Smooth muscle cell of the brain vasculature (primary cell): ENCODE data around the gene NWD2.

Experiments used
- DNase-seq: peaks from one replicate; pipeline ENCODE4 v3.0.0-alpha.2; 2012; ENCODE audit warnings: low read depth, low spot score

Gene NWD2

DNA sequence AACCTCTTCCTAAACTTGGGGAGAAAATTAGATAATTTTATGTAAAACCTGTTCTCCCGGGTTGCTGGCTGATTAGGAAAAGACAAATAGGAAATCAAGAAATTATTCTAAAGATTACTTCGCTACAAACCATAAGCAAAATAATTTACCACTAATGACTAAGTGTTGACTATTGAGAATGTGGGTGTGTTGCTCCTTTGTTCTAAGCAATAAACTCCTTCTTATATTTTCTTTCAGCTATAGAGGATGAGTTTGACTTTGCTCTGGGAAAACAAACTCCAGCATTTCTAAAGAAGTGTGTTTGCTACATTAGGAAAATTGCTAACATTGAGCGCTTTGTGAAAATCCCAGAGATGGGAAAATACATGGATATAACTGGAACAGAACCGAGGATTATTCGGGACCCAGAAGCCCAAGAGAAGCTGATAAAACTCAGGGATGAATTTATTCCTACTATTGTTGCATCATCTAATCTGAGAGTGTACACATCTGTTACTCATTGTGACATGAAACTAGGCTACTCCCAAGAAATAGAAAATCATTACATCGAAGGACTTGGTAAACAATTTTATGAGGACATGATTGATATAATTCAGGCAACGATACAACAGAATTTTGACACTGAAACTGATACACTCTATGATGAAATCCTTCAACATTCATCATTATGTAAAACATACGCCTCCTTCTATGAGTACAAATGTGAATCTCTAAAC, 194.2 kb downstream of the NWD2 start:
- no peak for DNase-seq

DNA sequence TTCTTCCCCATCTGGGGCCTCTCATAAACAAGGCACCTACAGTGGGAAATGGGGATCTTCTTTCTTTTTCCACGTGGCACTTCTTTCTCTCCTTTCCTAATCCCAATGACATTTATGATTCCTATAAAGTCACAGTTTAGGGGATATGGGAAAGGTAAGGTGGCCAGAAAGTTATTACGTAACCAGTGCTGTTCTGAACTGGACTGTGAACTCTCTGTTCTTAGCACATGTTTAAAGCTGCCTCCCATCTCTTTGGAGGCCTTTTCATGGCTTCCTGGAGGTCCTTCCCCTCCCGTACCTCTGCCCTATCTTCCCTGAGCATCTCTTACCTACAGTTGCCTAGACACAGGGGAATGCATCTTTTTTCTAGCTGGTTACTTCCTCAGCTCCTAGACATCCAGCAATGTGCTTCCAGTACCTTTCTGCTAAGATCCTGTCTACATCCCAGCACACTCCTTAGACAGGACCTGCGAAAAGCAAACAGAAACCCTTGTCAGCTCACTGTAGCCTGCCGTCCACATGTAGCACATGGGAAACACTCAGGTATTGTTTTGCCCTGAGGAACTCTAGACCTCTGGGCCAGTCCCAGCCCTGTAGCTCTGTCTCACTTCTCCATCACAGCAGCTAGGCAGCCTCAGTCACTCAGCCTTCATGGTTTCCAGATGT, 195.4 kb downstream of the NWD2 start:
- no peak for DNase-seq

DNA sequence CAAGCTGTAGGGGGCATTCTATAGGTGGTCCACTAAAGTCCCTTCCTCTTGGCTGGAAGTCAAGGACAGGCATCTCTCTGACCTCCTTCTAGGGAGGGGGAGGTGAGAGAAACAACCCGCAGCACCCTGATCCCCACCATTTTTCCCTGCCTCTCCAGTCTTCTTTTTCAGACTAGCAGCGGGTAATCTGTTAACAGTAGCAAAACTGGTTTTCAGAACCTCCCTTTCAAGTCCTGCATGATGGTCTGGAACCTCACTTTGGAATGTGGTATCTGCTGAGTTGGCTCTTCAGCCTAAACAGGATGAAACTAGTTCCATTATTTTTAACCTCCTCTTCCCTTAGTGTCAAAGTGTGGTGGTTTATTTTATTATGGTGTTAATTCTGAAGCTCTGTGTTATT, 196.0 kb downstream of the NWD2 start:
- DNase-seq, result no peak

DNA sequence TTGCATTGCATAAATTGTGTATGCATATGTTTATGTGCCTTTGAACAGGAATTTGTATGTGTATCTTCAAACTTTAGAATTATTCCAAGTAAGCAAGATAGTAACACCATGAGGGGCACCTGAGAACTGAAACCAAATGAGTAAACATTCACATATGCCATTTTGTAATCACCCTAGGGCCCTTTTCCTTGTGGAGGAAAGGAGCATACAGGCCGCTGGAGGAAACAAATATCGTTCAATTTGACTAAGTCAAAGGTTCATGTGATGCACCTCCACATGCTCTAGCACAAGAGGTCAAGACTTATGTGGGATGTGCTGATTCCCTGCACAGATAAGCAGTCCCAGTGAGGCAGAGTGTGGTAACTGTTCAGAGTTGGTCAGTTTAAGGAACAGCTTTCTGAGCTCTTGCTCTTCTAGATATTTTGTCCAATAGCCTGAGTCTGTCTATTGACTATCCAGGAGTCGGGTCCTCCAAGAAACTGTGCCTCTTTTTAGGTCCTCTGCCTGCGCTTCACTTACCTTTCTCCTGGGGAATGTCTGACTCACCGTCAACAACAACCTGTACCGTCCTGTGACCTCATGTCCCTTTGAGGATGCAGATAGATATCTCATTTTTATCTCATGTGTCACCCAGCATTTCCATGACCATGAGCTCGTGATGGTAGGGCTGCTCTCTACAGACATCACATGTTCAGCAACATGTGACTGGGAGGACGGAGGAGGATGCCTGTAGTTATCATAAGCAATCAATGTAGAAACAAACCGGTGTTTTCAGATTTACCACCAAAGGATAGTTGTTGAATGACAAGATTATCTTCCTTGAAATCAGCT, 196.9 kb downstream of the NWD2 start:
- no peak for DNase-seq

DNA sequence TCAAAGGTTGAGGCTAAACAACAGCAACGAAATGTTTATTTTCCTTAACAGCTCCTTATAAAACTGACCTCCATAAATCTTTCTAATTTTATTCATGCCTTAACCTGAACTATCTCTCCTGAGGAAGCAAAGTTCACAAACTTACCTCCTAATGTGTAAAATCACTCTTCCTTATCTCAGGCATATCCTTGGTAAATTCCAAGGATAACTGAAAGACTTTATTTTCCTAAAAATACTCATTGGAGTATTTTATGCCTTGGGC, 197.4 kb downstream of the NWD2 start:
- no peak for DNase-seq

DNA sequence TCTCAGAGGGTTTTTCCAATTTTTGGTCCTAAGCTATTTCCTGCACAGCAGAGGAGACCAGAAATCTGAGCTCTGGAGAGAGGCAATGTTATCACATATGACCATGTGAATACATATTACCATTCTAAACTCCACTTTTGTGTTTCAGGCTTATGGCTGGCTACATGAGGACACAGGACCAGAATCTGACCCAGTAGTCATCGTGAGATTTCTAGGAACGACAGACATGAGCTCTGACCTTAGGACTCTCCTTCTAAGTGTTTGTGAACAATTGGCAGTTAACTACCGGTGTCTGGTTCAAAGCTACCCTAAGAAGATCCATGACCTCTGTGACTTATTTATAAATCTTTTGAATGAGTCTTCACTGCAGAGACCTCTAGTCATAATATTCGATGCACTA, 198.6 kb downstream of the NWD2 start:
- no peak for DNase-seq

DNA sequence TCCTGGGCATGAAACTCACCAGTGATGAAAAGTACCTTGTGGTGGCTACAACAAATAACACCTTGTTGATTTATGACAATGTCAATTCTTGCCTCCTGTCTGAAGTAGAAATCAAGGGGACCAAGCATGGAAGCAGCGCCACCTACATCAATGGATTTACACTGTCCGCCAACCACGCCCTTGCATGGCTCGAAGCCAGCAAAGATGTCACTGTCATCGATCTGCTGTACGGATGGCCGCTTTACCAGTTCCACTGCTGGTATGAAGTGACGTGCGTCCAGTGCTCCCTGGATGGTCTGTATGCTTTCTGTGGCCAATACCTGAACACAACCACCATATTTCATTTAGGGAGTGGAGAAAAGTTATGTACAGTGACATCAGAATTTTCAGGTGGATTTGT, 200.5 kb downstream of the NWD2 start:
- DNase-seq, result no peak

DNA sequence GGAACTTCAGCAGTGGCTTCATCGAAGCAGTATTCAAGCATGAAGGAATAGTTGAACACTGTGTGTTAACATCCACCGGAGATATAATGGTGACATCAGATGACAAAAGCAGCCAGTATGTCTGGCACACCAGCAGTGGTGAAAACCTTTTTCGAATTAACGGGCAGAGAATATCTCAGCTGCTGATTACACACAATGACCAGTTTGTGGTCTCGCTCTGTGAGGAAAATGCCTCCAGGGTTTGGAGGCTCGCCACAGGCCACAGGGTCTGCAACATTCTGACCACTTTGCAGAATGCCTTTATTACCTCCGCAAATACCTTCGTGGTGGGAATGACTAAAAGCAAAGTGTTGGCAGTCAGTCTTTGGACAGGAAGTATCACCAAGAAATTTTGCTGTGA, 201.5 kb downstream of the NWD2 start:
- DNase-seq, result no peak

DNA sequence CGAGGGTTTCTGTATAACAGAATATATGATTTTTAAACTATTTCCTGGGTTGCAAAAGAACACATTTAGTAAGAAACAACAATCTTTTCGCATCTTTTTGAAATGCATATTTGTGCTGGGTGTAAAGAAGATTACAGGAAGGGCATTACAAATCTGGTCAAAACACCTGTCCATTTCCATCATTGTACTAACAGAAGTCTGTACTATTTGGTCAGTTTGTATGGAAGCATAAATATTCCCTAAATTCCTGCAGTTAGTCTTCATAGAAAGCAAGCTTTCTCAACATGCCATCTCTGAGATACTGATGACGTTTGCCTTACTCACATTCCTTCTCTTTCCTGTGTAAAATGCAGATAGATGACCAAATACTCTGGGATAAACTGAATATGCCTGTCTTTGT, 203.3 kb downstream of the NWD2 start:
- no peak for DNase-seq

DNA sequence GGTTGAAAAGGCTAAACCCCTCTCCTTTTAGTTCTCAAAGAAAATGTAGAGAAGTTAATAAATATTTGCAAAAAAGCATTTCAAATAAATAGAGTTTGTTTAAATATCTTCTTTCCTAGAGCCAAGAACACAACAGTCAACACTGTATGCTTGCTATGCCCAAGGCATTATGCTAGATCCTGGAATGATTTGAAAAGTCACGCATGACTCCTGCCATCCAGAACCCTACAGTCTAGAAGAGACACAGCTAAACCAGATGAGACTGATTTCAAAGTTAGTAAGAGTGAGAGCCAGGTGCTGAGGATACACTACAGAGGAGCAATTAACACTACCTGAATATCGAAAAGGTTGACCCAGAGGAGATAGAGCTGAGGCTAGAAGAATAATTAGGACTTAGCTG, 205.8 kb downstream of the NWD2 start:
- no peak for DNase-seq

DNA sequence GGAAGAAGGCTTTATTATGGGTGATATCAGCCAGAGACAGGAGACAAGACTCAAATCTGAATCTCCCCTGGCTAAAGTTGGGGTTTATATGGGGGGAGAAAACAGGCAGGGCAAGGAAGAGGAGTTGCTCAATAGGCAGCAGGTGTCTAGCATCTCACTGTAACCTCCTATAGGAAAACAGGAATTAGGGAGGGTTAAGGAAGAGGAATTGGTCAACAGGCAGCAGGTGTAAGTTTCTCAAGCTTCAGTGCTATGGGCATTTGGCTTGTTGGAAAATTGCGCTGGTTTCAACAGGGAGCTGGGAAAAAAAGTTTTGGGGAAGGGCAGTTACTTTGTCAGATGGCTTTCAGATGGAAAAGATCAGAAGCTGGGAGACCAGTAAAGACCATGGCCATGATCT, 206.4 kb downstream of the NWD2 start:
- DNase-seq, result no peak

DNA sequence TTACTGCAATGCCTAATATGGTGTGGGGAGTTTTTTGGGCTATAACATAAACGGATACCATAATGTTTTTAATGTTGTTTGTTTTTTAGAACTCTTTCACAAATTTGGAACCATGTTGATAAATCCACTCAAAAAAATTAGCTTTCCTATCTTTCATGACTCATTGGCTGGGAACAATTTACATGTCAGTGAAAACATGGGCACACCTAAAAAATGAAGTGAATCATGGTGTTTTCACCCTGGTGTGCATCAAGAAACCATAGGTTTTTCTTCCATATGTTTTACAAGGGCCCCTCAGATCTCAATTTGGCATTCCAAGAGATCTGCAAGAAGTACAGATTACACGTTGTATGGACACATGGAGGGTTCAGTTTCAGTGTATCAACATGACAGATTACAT, 207.1 kb downstream of the NWD2 start:
- no peak for DNase-seq

DNA sequence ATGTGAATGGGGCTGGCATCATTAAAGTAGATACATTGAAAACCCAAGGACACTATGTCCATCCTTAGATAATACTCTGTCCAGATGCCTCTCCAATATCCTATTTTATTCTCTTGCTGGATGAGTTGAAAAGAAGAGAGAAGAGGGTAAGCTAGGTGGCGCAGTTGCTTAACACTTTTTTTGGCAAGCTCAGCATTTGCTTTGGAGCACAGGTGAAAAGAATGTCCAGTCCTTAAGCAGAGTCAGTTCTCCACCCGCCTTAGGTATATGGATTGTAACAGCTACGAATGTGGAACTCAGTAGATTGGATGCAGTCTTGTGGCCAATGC, 208.4 kb downstream of the NWD2 start:
- no peak for DNase-seq

DNA sequence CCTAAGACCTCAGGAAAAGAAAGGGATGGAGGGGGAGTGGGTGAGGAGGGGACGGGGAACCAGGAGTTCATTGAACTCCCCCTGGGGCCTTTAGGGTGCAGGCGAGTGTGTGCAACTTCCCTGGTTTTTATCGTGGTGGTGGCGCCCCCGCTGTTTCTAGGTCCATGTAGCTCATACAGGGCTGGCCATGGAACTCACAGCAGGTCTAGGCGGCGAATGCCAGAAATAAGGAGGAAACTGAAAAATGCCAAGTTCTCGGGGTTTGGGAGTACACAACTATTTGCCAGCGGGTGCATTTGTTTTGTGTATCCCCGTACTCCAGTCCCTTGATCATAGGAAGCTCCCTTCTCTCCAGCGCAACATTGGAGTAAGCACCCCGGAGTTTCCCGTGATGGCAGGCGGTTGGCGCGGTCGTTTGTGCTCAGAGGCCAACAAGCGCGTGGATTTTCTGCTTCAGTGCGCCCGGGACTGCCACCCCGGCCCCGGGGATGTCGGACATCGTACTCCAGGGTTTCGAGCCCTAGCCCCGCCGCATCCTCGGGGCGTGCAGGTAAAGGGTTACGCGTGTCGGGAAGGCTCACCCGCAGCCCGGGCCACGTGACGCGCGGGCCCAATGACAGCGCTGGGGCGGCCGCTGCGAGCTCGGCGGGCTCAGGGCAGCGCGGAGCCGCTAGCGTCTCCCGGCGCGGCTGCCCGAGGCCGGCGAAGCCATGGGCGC, 208.9 kb downstream of the NWD2 start:
- no peak for DNase-seq

DNA sequence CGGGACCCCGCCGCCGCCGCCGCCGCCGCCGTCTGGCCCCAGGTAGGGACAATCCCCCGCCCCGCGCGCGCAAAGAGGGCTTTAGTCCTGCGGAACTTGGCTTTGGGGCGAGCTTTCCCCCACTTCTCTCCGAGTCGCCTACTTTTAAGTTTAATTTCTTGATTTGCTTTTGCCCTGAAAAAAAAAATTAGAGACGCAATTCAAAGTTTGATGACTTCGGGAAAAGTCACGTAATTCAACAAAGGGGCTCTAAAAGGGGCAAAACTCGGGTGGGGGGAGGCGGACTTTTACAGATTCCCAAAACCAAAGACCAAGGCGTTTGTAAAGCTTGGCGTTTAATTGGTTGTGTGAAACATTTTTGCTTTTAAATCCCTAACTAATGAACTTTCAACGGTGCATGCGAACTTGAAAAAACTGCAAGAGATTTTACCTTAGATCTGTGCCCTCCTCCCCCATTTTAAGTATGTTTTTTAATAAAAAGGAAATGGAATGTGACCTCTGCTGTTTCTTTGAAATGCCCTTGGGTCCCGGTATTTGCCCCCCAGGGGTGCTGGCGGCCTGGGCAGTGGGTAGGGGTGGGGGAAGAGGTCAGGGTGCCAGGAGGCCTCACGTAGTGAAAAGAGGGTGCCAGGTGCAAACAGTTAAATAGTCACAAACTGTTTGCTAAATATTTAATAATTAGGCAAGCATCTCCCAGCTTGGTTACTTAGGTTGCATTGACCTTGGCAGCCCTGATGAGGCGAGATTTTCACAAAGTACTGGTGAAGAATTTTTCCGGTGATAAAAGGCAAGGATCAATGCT, 209.7 kb downstream of the NWD2 start:
- DNase-seq, result no peak

DNA sequence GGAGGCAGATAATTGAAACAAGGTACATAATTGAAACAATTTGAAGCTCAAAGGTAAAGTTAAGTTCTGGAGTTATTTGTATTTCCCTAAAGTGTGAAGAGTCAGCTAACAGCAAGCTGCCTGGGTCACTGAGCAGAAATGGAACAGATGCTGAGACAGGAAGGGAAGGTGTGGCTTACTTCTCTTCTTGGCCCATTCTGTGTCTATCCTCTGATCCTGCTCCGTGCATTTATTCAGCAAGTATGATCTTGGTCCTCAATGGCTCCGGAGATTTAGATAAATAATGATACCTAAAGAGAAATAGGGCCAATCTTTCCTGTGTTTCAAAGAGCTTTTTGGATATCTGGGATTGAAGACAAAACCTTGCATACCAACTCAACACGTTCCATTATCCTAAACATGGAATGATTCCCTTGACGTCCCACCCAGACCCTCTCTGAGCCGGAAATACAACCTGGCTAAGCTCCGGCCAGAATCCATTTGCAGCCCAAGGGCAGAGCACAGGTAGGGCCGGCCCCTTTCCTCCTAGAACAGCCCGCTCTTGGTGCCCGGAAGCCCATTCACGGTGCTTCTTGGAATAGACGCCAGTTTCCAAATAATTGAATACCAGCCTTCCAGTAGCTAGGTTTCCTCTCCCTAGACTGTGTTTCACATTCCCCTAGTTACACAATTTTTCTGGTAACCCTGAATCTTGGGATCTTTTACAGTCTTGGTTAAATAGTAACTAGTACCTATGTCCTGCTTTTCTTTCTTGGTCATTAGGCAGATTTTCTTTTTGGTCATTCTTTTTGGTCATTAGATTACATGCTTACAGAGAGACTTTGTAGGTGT, 211.0 kb downstream of the NWD2 start:
- DNase-seq, result no peak

DNA sequence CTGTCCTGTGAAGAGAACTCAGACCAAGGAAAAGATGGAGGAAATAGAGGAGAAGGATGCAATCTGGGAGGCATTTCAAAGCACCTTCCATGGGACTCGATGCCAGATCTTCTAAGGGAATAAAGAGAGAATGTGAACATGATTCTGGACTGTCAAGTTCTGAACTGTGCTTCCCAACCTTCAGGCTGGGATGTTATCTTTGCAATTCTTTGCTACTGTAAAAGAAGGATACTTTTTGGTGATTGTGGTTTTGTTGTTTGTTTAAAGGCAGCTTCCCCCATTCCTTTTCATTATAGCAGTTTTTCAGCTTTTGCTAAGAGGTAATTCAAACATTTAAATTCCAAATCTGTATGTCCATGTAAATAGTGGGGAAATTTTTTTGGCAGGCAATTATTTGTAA, 217.3 kb downstream of the NWD2 start:
- DNase-seq, result no peak

DNA sequence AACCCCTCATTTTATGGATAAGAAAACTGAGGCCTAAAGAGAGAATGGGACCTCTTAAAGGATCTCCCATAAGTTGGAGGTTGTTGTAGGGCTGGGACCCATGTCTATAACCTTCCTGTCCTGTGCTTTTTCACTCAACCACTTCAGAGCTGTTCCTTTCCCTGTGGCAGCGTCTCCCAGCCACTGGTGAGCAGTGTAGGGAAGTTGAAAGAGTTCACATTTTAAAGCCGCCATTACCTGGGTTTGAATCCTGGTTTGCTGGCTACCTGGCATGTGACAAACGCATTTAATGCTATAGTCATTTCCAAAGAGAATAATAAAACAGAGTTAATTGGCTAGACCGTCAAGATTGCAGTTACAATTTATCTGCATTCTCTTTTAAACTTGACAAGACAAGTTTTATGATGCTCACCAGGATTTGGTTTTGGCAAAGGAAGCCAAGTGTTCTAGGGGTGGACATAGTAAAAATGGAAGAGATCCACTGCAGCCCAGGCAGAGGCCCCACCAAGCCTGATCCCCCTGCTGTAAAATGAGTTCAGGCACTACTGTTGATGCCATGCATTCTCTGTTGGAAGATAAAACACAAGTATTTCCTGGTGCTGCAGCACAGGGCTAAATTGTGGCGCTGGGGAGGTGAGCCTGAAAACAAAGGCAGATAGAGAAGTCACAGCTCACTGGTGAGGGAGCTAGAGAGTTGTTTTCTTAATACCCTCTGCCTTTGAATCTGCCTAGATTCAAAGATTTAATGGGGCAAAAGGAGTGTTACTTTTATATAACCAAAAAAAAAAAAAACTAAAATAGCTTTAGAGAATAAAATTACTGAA, 218.7 kb downstream of the NWD2 start:
- no peak for DNase-seq

DNA sequence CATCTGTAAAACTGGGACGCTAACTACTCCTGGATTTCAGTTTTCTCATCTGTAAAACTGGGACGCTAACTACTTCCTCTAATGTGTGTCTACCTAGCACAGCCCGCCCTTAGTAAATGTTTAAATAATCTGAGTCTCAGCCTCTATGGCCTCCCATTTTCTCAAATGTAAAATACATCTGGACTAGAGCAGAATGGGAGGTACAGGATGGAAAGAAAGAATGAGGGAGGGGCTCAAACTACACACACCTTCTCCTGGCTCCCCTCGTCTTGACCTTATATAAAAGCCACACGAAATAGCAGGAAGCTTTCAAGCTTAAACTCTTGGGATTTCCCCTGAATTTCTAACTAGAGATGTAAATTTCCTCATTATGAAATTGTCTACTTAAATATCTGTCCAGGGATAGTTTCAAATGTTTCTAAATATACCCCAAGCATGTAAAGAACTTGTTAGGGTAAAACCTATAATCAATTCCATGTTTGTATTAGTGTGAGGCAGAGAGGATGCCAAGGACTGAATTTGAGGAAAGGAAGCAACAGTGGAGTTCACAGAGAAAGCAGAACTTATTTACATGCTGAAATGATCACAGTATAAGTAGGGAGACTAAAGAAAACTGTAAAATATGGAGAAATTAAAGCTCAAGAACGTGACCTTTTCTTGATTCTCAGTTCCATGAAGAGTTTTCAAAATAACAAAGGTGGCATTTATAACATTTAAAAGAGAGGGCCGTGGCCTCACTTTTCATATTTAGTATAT, 220.0 kb downstream of the NWD2 start:
- DNase-seq, result no peak
